Uterus (tissue), 4 donors: ENCODE data around the gene OLFML2A. TPM values are rescaled to one million over a fixed set of nuclear protein-coding genes. Genes with fewer than 3 reads are reported as not detected.
A peak's percentile ranks its signal among the peaks of the same experiment; 100 is the strongest.

Experiments used
- DNase-seq, 2 donors: peaks; one replicate each; pipeline ENCODE4 v3.0.0-alpha.2; 2019 to 2020
- H3K27ac ChIP-seq, 2 donors: fragments of 200-600 bp; sonication (generic); 1 replicate in 1 of 2; 2 replicates in 1 of 2; pipeline ENCODE4 v1.5.1; 2016 to 2018
- H3K27me3 ChIP-seq, 2 donors: fragments of 200-600 bp; sonication (generic); one replicate each; pipeline ENCODE4 v1.5.1; 2018 to 2019; ENCODE audit warnings: control low read depth in 1 of 2
- H3K36me3 ChIP-seq, 2 donors: fragments of 200-600 bp; sonication (generic); one replicate each; pipeline ENCODE4 v1.5.1; 2019; ENCODE audit warnings: control low read depth in 1 of 2
- H3K4me1 ChIP-seq, 2 donors: fragments of 200-600 bp; sonication (generic); one replicate each; pipeline ENCODE4 v1.5.1; 2018 to 2019; ENCODE audit warnings: control low read depth in 1 of 2
- H3K4me3 ChIP-seq, 2 donors: fragments of 200-600 bp; sonication (generic); 1 replicate in 1 of 2; 2 replicates in 1 of 2; pipeline ENCODE4 v1.5.1; 2018 to 2019; ENCODE audit warnings: mild to moderate bottlenecking in 1 of 2
- H3K9me3 ChIP-seq, 2 donors: fragments of 200-600 bp; sonication (generic); one replicate each; pipeline ENCODE4 v1.5.1; 2019; ENCODE audit warnings: control low read depth in 1 of 2
- POLR2A ChIP-seq, 2 donors: fragments of 450-650 bp; IDR thresholded peaks; one replicate each; pipeline ENCODE4 v1.6.1; 2016; ENCODE audit warnings: antibody characterized with exemption in 2 of 2, mild to moderate bottlenecking in 1 of 2, moderate library complexity in 1 of 2
- intact Hi-C: fragments of 100-400 bp; cut with DNase I; formaldehyde crosslinking; loops from one replicate; pipeline ENCODE4 v1.15.1; 2023; ENCODE audit warnings: low total_unique reads
- total RNA-seq, 4 donors: library from RNA; depleted of rRNA in 3 of 4; stranded (reverse); fragments of >200 nt in 3 of 4; gene quantifications; one replicate each; pipeline versions ENCODE4 v1.1.0 to v1.2.4, GENCODE V29; 2014 to 2023
- TF ChIP-seq, protein P1 (sequence below), 4 experiments: fragments of 200-600 bp in 2 of 4; fragments of 450-650 bp in 2 of 4; sonication (generic) in 2 of 4; IDR thresholded peaks; one replicate each; pipeline ENCODE4 v1.5.1; 2016 to 2019; ENCODE audit warnings: antibody characterized with exemption in 4 of 4, mild to moderate bottlenecking in 2 of 4, moderate library complexity in 1 of 4
- donor health status: DM: yes; HTN: yes; CAD: no.

The OLFML2A gene
- total RNA-seq, 4 donors from 2014 or later, result 21.3 to 86.5 (median 71.8) TPM

DNA sequence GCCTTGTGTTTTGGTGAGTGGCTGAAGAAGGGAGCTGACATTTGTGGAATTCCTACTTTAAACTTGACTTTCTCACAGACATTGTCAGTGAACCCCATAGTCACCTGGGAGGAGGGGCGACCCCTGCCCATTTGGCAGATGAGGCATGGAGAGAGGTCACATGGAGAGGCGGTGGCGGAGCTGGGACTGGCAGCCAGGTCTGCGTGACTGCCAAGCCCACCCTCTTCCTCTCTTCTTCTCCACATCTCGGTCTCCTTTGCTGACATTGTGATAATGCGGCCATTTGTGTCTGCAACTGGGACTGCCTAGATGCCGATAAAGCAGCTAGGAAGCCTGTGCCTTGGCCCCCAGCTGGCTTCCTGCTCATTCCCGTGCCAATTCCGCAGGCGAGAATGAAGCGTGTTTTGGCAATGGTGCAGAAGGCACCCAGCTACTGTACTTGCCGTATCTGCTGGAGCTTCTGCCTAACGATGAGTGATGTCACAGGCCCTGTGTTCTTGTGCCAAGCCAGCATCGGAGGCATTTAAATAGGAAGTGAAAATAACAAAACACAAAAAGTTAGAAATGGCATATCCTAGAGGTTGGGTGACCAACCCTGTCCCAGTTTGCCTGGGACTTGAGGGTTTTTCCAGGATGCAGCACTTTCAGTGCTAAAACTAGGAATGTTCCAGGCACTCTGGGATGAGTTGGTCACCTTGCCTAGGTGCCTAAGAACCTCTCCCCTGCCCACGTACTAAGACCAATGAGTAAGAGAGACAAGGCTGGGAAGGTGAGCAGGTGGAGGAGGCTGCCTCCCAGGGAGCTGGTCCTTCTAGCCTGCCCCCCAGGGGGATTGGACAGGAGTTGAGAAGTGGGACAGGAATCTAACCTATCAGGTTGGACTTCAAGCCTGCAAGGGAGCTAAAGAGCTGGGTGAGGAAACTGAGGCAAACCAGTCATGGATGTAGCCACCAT is 23.6 kb downstream of the OLFML2A start:
- DNase-seq, result peak in 1 of 2 donors; percentile 63
- peak overlapping the region; percentile 4 to 36 for H3K27ac ChIP-seq
- no peak overlapping the region for H3K4me3 ChIP-seq
- peaks cover 0 to 6% of the 10 kb centered on the region in 2 donors for H3K4me1 ChIP-seq
- no peaks in the 10 kb centered on the region for H3K9me3 ChIP-seq
- intact Hi-C loops, result no loop called here
- no peaks in the 10 kb centered on the region for H3K27me3 ChIP-seq
- H3K36me3 ChIP-seq, result no peaks in the 10 kb centered on the region
- TF ChIP-seq, protein P1, sequence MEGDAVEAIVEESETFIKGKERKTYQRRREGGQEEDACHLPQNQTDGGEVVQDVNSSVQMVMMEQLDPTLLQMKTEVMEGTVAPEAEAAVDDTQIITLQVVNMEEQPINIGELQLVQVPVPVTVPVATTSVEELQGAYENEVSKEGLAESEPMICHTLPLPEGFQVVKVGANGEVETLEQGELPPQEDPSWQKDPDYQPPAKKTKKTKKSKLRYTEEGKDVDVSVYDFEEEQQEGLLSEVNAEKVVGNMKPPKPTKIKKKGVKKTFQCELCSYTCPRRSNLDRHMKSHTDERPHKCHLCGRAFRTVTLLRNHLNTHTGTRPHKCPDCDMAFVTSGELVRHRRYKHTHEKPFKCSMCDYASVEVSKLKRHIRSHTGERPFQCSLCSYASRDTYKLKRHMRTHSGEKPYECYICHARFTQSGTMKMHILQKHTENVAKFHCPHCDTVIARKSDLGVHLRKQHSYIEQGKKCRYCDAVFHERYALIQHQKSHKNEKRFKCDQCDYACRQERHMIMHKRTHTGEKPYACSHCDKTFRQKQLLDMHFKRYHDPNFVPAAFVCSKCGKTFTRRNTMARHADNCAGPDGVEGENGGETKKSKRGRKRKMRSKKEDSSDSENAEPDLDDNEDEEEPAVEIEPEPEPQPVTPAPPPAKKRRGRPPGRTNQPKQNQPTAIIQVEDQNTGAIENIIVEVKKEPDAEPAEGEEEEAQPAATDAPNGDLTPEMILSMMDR (IDR thresholded peaks at IDR 0.05), result no peak

DNA sequence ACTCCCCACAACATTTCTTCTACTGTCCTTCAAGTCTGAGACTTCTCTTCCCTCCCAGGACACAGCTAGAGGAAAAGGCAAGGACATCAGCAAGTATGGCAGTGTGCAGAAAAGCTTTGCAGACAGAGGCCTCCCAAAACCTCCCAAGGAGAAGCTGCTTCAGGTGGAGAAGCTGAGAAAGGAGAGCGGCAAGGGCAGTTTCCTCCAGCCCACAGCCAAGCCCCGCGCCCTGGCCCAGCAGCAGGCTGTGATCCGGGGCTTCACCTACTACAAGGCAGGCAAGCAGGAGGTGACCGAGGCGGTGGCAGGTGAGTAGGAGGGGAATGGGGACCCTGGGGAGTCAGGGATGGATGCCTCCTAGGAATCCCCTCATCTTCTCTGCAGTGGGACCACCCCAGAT is 24.4 kb downstream of the OLFML2A start:
- H3K9me3 ChIP-seq, result no peaks in the 10 kb centered on the region
- TF ChIP-seq POLR2A (IDR thresholded peaks at IDR 0.05), result no peak
- TF ChIP-seq, protein P1 (IDR thresholded peaks at IDR 0.05), result no peak
- H3K4me3 ChIP-seq, result no peak overlapping the region
- H3K27ac ChIP-seq, result peak overlapping the region in 1 of 2 donors; percentile 36
- intact Hi-C loops, result no loop called here
- H3K36me3 ChIP-seq, result no peaks in the 10 kb centered on the region
- DNase-seq, result no peak
- no peaks in the 10 kb centered on the region for H3K27me3 ChIP-seq
- peaks cover 0 to 6% of the 10 kb centered on the region in 2 donors for H3K4me1 ChIP-seq

DNA sequence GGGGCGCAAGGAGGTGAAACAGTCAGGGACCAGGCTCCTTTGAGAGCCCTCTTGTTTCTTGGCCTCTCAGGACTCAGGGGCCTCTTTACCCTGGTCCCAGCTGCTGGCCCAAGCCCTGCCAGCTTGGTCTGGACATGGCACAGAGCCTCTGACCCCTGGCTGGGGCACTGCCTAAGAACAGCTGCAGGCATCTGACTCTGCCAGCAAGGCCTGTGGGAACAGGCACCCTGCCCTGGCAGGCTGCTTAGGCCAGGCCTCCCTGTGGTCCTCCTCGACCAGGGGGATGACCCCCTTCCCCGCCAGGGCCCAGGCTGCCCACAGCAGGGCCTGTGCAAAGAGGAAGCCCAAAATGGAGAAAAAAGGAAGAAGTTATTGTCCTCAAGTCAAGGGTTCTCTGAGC is 25.5 kb downstream of the OLFML2A start:
- Histone ChIP-seq H3K27ac (no peak overlapping the region), H3K9me3 (no peaks in the 10 kb centered on the region), H3K4me3 (no peak overlapping the region), H3K4me1 (peaks cover 0 to 6% of the 10 kb centered on the region in 2 donors), H3K36me3 (no peaks in the 10 kb centered on the region), H3K27me3 (no peaks in the 10 kb centered on the region)
- TF ChIP-seq POLR2A (IDR thresholded peaks at IDR 0.05), result no peak
- TF ChIP-seq, protein P1 (IDR thresholded peaks at IDR 0.05), result no peak
- intact Hi-C loops, result no loop called here
- DNase-seq, result no peak

DNA sequence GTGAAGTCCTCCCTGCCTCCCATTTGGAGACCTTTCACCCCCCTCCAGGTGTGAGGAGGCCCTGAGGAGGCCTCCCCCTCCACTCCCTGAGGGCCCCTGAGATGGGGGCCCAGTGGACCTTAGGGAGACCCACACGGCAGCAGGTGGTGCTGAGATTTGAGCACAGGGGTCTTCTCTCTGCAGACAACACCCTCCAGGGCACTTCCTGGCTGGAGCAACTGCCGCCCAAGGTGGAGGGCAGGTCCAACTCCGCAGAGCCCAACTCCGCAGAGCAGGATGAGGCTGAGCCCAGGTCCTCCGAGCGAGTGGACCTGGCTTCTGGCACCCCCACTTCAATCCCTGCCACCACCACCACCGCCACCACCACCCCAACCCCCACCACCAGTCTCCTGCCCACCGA is 27.0 kb downstream of the OLFML2A start:
- H3K27me3 ChIP-seq, result no peaks in the 10 kb centered on the region
- no peaks in the 10 kb centered on the region for H3K9me3 ChIP-seq
- DNase-seq, result no peak
- TF ChIP-seq, protein P1 (IDR thresholded peaks at IDR 0.05), result no peak
- TF ChIP-seq POLR2A (IDR thresholded peaks at IDR 0.05), result no peak
- intact Hi-C loops, result no loop called here
- no peak overlapping the region for H3K27ac ChIP-seq
- H3K36me3 ChIP-seq, result no peaks in the 10 kb centered on the region
- no peak overlapping the region for H3K4me3 ChIP-seq
- H3K4me1 ChIP-seq, result no peaks in the 10 kb centered on the region

DNA sequence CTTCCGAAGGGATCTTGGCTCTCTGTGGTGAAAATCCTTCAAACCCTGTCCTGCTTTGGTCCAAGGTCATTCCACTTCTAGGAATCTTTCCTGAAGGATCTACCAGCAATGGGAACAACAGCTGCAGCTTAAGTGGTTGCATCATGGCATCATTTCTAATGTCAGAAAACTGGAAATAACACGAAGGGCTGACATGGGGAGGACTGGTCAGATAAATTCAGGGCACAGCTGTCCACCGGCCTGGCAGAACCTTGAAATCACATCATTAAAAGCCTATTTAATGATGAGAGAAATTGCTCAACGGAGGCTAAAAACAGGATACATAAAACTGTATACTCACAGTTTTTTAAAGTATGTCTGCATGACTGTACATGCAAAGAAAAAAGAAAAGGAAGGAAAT is 28.3 kb downstream of the OLFML2A start:
- Histone ChIP-seq H3K27ac (no peak overlapping the region), H3K4me1 (no peaks in the 10 kb centered on the region), H3K4me3 (no peak overlapping the region), H3K36me3 (no peaks in the 10 kb centered on the region), H3K9me3 (no peaks in the 10 kb centered on the region), H3K27me3 (no peaks in the 10 kb centered on the region)
- no peak for DNase-seq
- intact Hi-C loops, result no loop called here
- TF ChIP-seq POLR2A (IDR thresholded peaks at IDR 0.05), result no peak
- TF ChIP-seq, protein P1 (IDR thresholded peaks at IDR 0.05), result no peak
